A673 (cell line): ENCODE measurements around the gene HDAC7. TPM values are rescaled to one million over a fixed set of nuclear protein-coding genes. Genes with fewer than 3 reads are reported as not detected.

Experiments used
- BruUV-seq: library from RNA; stranded (reverse); fragments of 400-500 nt; replicated peaks from 2 replicates; lab custom pipeline; 2021; lab: Mats Ljungman, UMichigan
- CTCF ChIA-PET: fragments of 300-600 bp; sonication (Branson Sonifier 250); formaldehyde crosslinking; loops from one replicate; lab custom pipeline; 2022; ENCODE audit warnings: antibody characterized with exemption; lab: Charles Lee
- POLR2A ChIA-PET: fragments of 300-600 bp; sonication (Branson Sonifier 250); formaldehyde crosslinking; loops from one replicate; lab custom pipeline; 2022; ENCODE audit warnings: antibody characterized with exemption; ENCODE audit not compliant: low non-redundant PET; lab: Charles Lee
- DNase-seq: peaks from one replicate; pipeline ENCODE4 v3.0.0-alpha.2; 2015; ENCODE audit warnings: low spot score
- H3K27ac ChIP-seq: fragments of 200-600 bp; sonication (generic); 2 replicates; pipeline ENCODE4 v1.5.1; 2016; ENCODE audit warnings: mixed run types, low read depth, mild to moderate bottlenecking, mixed read lengths, antibody characterized with exemption, low read length; ENCODE audit not compliant: poor library complexity, severe bottlenecking
- H3K27me3 ChIP-seq: fragments of 200-600 bp; sonication (generic); replicated peaks from 2 replicates; pipeline ENCODE4 v1.6.1; 2017; ENCODE audit warnings: mixed run types, low read depth, mild to moderate bottlenecking, mixed read lengths, antibody characterized with exemption, low read length; ENCODE audit not compliant: insufficient read depth, poor library complexity
- H3K36me3 ChIP-seq: fragments of 200-600 bp; sonication (generic); 2 replicates; pipeline ENCODE4 v1.6.1; 2016; ENCODE audit warnings: mixed run types, mild to moderate bottlenecking, mixed read lengths, antibody characterized with exemption, low read length; ENCODE audit not compliant: insufficient read depth, poor library complexity, severe bottlenecking
- H3K4me1 ChIP-seq: fragments of 200-600 bp; sonication (generic); 2 replicates; pipeline ENCODE4 v1.6.1; 2017; ENCODE audit warnings: mixed run types, mild to moderate bottlenecking, mixed read lengths, antibody characterized with exemption, low read length; ENCODE audit not compliant: insufficient read depth, poor library complexity, severe bottlenecking
- H3K4me3 ChIP-seq: fragments of 200-600 bp; sonication (generic); 2 replicates; pipeline ENCODE4 v1.5.1; 2016; ENCODE audit warnings: low read depth, mixed run types, mild to moderate bottlenecking, mixed read lengths, low read length; ENCODE audit not compliant: poor library complexity, severe bottlenecking
- H3K9me3 ChIP-seq: fragments of 200-600 bp; sonication (generic); 2 replicates; pipeline ENCODE4 v1.6.1; 2016; ENCODE audit warnings: mixed run types, low read depth, mild to moderate bottlenecking, mixed read lengths, antibody characterized with exemption, low read length; ENCODE audit not compliant: poor library complexity, severe bottlenecking
- EZH2 ChIP-seq: fragments of 200-600 bp; sonication (generic); IDR thresholded peaks from 2 replicates; pipeline ENCODE4 v1.6.1; 2017; ENCODE audit warnings: borderline replicate concordance, low read depth, mild to moderate bottlenecking, mixed read lengths, antibody characterized with exemption, low read length; ENCODE audit not compliant: poor library complexity, severe bottlenecking
- intact Hi-C: fragments of 100-400 bp; cut with micrococcal nuclease; formaldehyde crosslinking; loops from one replicate; pipeline ENCODE4 v1.10.0; 2022; ENCODE audit not compliant: unreplicated experiment
- total RNA-seq: library from RNA; stranded (reverse); gene quantifications from 2 replicates; pipeline ENCODE4 v1.2.3, GENCODE V29; 2021
- TF ChIP-seq, protein P1 (sequence below): fragments of 300-800, 200-600 bp; sonication (generic); conservative IDR thresholded peaks from 2 replicates; pipeline ENCODE4 v1.5.1; 2017; ENCODE audit warnings: low read depth, mild to moderate bottlenecking, antibody characterized with exemption, low read length, moderate library complexity, mixed read lengths

Gene HDAC7
- total RNA-seq, 1 experiment from 2014 or later = 58.9 TPM

DNA sequence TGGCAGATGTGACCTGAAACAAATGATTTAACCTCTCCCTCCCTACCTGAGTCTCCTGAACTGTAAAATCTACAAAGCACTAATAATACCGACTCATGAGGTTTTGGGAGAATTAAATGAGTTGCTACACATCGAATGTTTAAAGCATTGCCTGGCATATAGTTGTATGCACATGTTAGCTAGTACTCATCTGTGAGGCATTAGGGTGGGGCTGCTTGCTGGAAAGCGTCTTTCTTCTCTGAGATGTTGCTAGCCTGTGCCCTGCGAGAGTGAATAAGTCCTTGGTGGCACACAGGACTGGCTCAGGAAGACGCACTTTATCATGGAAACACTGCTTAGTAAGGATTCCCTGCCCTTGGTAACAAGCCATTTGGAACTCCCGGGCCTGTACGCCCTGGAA lies 67.2 kb downstream of the HDAC7 start:
- DNase-seq = no peak
- TF ChIP-seq EZH2 = no peak
- TF ChIP-seq, protein P1, sequence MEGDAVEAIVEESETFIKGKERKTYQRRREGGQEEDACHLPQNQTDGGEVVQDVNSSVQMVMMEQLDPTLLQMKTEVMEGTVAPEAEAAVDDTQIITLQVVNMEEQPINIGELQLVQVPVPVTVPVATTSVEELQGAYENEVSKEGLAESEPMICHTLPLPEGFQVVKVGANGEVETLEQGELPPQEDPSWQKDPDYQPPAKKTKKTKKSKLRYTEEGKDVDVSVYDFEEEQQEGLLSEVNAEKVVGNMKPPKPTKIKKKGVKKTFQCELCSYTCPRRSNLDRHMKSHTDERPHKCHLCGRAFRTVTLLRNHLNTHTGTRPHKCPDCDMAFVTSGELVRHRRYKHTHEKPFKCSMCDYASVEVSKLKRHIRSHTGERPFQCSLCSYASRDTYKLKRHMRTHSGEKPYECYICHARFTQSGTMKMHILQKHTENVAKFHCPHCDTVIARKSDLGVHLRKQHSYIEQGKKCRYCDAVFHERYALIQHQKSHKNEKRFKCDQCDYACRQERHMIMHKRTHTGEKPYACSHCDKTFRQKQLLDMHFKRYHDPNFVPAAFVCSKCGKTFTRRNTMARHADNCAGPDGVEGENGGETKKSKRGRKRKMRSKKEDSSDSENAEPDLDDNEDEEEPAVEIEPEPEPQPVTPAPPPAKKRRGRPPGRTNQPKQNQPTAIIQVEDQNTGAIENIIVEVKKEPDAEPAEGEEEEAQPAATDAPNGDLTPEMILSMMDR = no peak
- CTCF ChIA-PET = no interaction called here
- peaks cover 13% of the 10 kb centered on the region for H3K4me1 ChIP-seq
- no TSS peak for BruUV-seq
- POLR2A ChIA-PET = no interaction called here
- no peaks in the 10 kb centered on the region for H3K36me3 ChIP-seq
- intact Hi-C loops = no loop called here
- H3K27me3 ChIP-seq = no peaks in the 10 kb centered on the region
- no peak overlapping the region for H3K4me3 ChIP-seq
- H3K9me3 ChIP-seq = no peaks in the 10 kb centered on the region
- no peak overlapping the region for H3K27ac ChIP-seq

DNA sequence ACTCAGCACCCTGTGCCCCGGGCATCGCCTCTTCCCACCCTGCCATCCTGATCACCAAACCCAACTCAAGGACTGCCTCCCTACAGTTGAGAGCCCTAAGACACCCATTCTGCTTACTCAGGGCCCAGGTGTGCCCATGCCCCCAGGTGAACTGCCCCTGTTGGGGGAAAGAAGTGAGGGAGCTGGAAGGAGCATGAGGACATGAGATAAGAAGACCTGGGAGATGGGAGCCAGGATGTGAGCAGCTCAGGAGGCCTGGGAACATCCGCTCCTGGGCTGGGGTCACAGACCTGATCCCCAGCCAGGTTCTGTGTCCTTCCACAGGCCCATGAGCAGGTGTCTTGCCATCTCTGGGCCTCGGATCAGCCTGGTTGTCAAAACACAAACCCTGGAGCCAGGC lies 67.6 kb downstream of the HDAC7 start:
- no TSS peak for BruUV-seq
- Histone ChIP-seq H3K4me1 (peaks cover 13% of the 10 kb centered on the region), H3K4me3 (no peak overlapping the region), H3K9me3 (no peaks in the 10 kb centered on the region), H3K36me3 (no peaks in the 10 kb centered on the region), H3K27ac (no peak overlapping the region), H3K27me3 (no peaks in the 10 kb centered on the region)
- ChIA-PET POLR2A (no interaction called here), CTCF (no interaction called here)
- DNase-seq = no peak
- TF ChIP-seq, protein P1 = no peak
- TF ChIP-seq EZH2 = no peak
- intact Hi-C loops = no loop called here

DNA sequence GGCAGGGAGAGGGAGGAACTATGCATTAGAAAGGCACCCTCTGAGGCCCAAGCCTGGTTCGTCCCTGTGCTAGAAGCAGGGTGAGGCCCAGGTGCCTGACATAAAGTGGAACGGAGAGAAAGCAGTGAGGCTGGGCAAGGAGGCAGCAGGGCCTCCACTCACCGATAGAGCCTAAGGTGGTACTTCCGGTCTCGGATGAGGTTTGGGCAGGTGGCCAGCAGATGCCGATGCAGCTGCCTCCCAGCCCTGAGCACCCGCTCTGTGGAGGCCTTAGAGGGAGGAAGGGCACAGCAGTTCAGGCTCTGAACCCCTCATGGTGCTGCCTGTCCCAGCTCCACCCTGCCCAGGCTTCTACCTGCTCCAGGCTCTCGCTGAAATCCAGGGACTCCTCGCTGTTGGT lies 68.1 kb downstream of the HDAC7 start:
- H3K9me3 ChIP-seq = no peaks in the 10 kb centered on the region
- H3K4me3 ChIP-seq = no peak overlapping the region
- H3K27me3 ChIP-seq = no peaks in the 10 kb centered on the region
- BruUV-seq = no TSS peak
- DNase-seq = no peak
- ChIA-PET CTCF (no interaction called here), POLR2A (no interaction called here)
- intact Hi-C loops = no loop called here
- H3K36me3 ChIP-seq = no peaks in the 10 kb centered on the region
- H3K27ac ChIP-seq = no peak overlapping the region
- H3K4me1 ChIP-seq = peaks cover 19% of the 10 kb centered on the region
- TF ChIP-seq, protein P1 = no peak
- TF ChIP-seq EZH2 = no peak
